H9 (cell line): ENCODE data around the gene FAM180B. TPM values are rescaled to one million over a fixed set of nuclear protein-coding genes. Genes with fewer than 3 reads are reported as not detected.

ENCODE experiments used
- DNase-seq: peaks from one replicate; pipeline ENCODE4 v3.0.0-alpha.2; 2017
- H2AFZ ChIP-seq: one replicate; pipeline ENCODE4 v1.6.1; 2013; ENCODE audit warnings: mild to moderate bottlenecking, low read length, control low read depth, moderate library complexity
- H2AK5ac ChIP-seq: 2 replicates; pipeline ENCODE4 v1.6.1; 2013; ENCODE audit warnings: low read length, control low read depth, mixed read lengths; ENCODE audit not compliant: insufficient read length
- H2BK120ac ChIP-seq: one replicate; pipeline ENCODE4 v1.6.1; 2013; ENCODE audit warnings: low read depth, mild to moderate bottlenecking, low read length, control low read depth, inconsistent platforms; ENCODE audit not compliant: poor library complexity, severe bottlenecking
- H2BK12ac ChIP-seq: 2 replicates; pipeline ENCODE4 v1.6.1; 2013; ENCODE audit warnings: low read length, control low read depth, mixed read lengths, low read depth; ENCODE audit not compliant: insufficient read length
- H2BK15ac ChIP-seq: 2 replicates; pipeline ENCODE4 v1.6.1; 2013; ENCODE audit warnings: low read depth, low read length, control low read depth
- H2BK20ac ChIP-seq: one replicate; pipeline ENCODE4 v1.6.1; 2013; ENCODE audit warnings: low read depth, mild to moderate bottlenecking, low read length, control low read depth, inconsistent platforms; ENCODE audit not compliant: poor library complexity, severe bottlenecking
- H2BK5ac ChIP-seq: 2 replicates; pipeline ENCODE4 v1.6.1; 2013; ENCODE audit warnings: low read length, control low read depth, mixed read lengths; ENCODE audit not compliant: insufficient read length
- H3K14ac ChIP-seq: 2 replicates; pipeline ENCODE4 v1.6.1; 2013; ENCODE audit warnings: low read length, control low read depth; ENCODE audit not compliant: insufficient read depth
- H3K18ac ChIP-seq: 2 replicates; pipeline ENCODE4 v1.6.1; 2013; ENCODE audit warnings: low read depth, mild to moderate bottlenecking, mixed read lengths, low read length, control low read depth; ENCODE audit not compliant: insufficient read length
- H3K23ac ChIP-seq: 2 replicates; pipeline ENCODE4 v1.6.1; 2013; ENCODE audit warnings: low read length, control low read depth, mixed read lengths, low read depth; ENCODE audit not compliant: insufficient read length
- H3K23me2 ChIP-seq: 2 replicates; pipeline ENCODE4 v1.6.1; 2013; ENCODE audit warnings: low read depth, mild to moderate bottlenecking, mixed read lengths, low read length, control low read depth; ENCODE audit not compliant: insufficient read length, poor library complexity, severe bottlenecking
- H3K27ac ChIP-seq: 2 replicates; pipeline ENCODE4 v1.5.1; 2013; ENCODE audit warnings: low read length, control low read depth, mixed read lengths, low read depth; ENCODE audit not compliant: insufficient read length
- H3K27me3 ChIP-seq: 2 replicates; pipeline ENCODE4 v1.6.1; 2013; ENCODE audit warnings: low read length, control low read depth, inconsistent platforms; ENCODE audit not compliant: insufficient read depth
- H3K4ac ChIP-seq: 2 replicates; pipeline ENCODE4 v1.6.1; 2013; ENCODE audit warnings: low read depth, mild to moderate bottlenecking, control low read depth, inconsistent platforms, low read length, moderate library complexity
- H3K4me1 ChIP-seq: 2 replicates; pipeline ENCODE4 v1.6.1; 2013; ENCODE audit warnings: low read length, control low read depth, inconsistent platforms; ENCODE audit not compliant: insufficient read depth
- H3K4me2 ChIP-seq: 2 replicates; pipeline ENCODE4 v1.6.1; 2013; ENCODE audit warnings: low read length, control low read depth, mixed read lengths; ENCODE audit not compliant: insufficient read length, insufficient read depth
- H3K56ac ChIP-seq: 2 replicates; pipeline ENCODE4 v1.6.1; 2013; ENCODE audit warnings: low read depth, mild to moderate bottlenecking, mixed read lengths, low read length, control low read depth; ENCODE audit not compliant: insufficient read length
- H3K79me1 ChIP-seq: 2 replicates; pipeline ENCODE4 v1.6.1; 2013; ENCODE audit warnings: low read depth, mild to moderate bottlenecking, moderate library complexity, low read length, control low read depth, inconsistent platforms; ENCODE audit not compliant: insufficient read depth, poor library complexity, severe bottlenecking
- H3K79me2 ChIP-seq: 2 replicates; pipeline ENCODE4 v1.6.1; 2013; ENCODE audit warnings: low read length, control low read depth, inconsistent platforms; ENCODE audit not compliant: insufficient read depth
- H3K9ac ChIP-seq: 2 replicates; pipeline ENCODE4 v1.6.1; 2013; ENCODE audit warnings: low read length, control low read depth, mixed read lengths; ENCODE audit not compliant: insufficient read length; ENCODE audit errors: extremely low read depth
- H3K9me3 ChIP-seq: one replicate; pipeline ENCODE4 v1.6.1; 2013; ENCODE audit warnings: low read depth, low read length, inconsistent platforms; ENCODE audit not compliant: control insufficient read depth
- H3T11ph ChIP-seq: one replicate; pipeline ENCODE4 v1.6.1; 2013; ENCODE audit warnings: mild to moderate bottlenecking, low read length, control low read depth, inconsistent platforms
- H4K20me1 ChIP-seq: one replicate; pipeline ENCODE4 v1.6.1; 2013; ENCODE audit not compliant: control insufficient read depth, insufficient read length, insufficient read depth
- H4K5ac ChIP-seq: 2 replicates; pipeline ENCODE4 v1.6.1; 2013; ENCODE audit warnings: low read depth, mild to moderate bottlenecking, mixed read lengths, low read length, control low read depth; ENCODE audit not compliant: insufficient read length
- H4K8ac ChIP-seq: replicated peaks from 2 replicates; pipeline ENCODE4 v1.6.1; 2013; ENCODE audit warnings: low read length, control low read depth, mixed read lengths, low read depth; ENCODE audit not compliant: insufficient read length
- H4K91ac ChIP-seq: 2 replicates; pipeline ENCODE4 v1.6.1; 2013; ENCODE audit warnings: low read depth, mild to moderate bottlenecking, moderate library complexity, mixed read lengths, low read length, control low read depth; ENCODE audit not compliant: insufficient read length
- H3K27ac Mint-ChIP-seq, 3 experiments: 2 replicates in 2 of 3; 3 replicates in 1 of 3; pipeline ENCODE4 v1.8.0; 2020 to 2021; ENCODE audit warnings: mixed read lengths in 3 of 3, mild to moderate bottlenecking in 1 of 3, moderate library complexity in 1 of 3
- H3K27me3 Mint-ChIP-seq: 2 replicates; pipeline ENCODE4 v1.8.0; 2021; ENCODE audit warnings: low read depth, mild to moderate bottlenecking, moderate library complexity, mixed read lengths
- H3K36me3 Mint-ChIP-seq, 3 experiments: 2 replicates in 2 of 3; 3 replicates in 1 of 3; pipeline ENCODE4 v1.8.0; 2020 to 2021; ENCODE audit warnings: low read depth in 3 of 3, mixed read lengths in 3 of 3; ENCODE audit not compliant: insufficient read depth in 1 of 3
- H3K4me1 Mint-ChIP-seq, 2 experiments: 2 replicates each; pipeline ENCODE4 v1.8.0; 2020; ENCODE audit warnings: mixed read lengths in 2 of 2
- H3K4me3 Mint-ChIP-seq, 2 experiments: 2 replicates in 1 of 2; 3 replicates in 1 of 2; pipeline ENCODE4 v1.8.0; 2020 to 2021; ENCODE audit warnings: mild to moderate bottlenecking in 2 of 2, mixed read lengths in 2 of 2, moderate library complexity in 1 of 2
- H3K9me3 Mint-ChIP-seq, 2 experiments: 2 replicates in 1 of 2; 3 replicates in 1 of 2; pipeline ENCODE4 v1.8.0; 2020; ENCODE audit warnings: mild to moderate bottlenecking in 2 of 2, mixed read lengths in 2 of 2, moderate library complexity in 1 of 2
- CTCF ChIP-seq: fragments of 200-600 bp; sonication (generic); conservative IDR thresholded peaks from 3 replicates; pipeline ENCODE4 v1.8.0; 2021; ENCODE audit warnings: antibody characterized with exemption, mild to moderate bottlenecking
- WGBS: extraction: QIAGEN DNeasy Blood & Tissue Kit; methylation state at CpG from one replicate; pipeline ENCODE4 v1.1.7; 2013; ENCODE audit warnings: missing lambda C conversion rate, low lambda C conversion rate, mixed read lengths; ENCODE audit not compliant: insufficient read length; ENCODE audit errors: extremely low coverage; 5-methylcytosine and 5-hydroxymethylcytosine counted together
- total RNA-seq: library from RNA; stranded (reverse); gene quantifications from 2 replicates; pipeline ENCODE4 v1.2.1, GENCODE V29; 2021

The FAM180B gene
- total RNA-seq, 1 experiment from 2014 or later, result 0.37 TPM

DNA sequence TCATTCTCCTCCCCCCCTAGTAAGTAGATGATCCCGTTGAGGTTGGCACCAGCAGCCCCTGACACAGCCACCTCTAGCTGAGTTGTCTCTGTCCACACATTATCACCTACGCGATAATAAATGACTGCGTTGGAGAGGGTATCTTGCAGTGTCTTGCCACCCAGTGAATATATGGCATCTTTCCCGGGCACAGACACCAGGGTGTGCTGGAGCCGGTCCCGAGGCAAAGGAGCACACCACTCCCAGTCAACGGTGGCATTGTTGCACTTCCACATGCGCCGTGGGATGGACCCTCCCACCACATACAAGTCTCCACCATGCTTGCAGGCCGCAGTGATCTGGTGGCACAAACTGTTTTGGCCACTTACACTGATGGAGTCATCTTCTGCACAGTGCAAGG lies 13.2 kb upstream of the FAM180B start:
- TF ChIP-seq CTCF, result no peak
- Histone ChIP-seq H4K8ac (no peak overlapping the region), H2BK20ac (no peak overlapping the region), H2AFZ (no peak overlapping the region), H4K91ac (no peak overlapping the region), H2AK5ac (no peak overlapping the region), H3K79me1 (peaks cover under 1% of the 10 kb centered on the region), H3K79me2 (no peaks in the 10 kb centered on the region; the same call in 1 of the 2 replicates), H3K9ac (no peak overlapping the region), H3K18ac (no peak overlapping the region), H3K27ac (no peak overlapping the region), H3K4me2 (no peak overlapping the region), H2BK12ac (no peak overlapping the region), H2BK5ac (no peak overlapping the region), H2BK15ac (no peak overlapping the region), H2BK120ac (no peak overlapping the region), H3T11ph (no peak overlapping the region), H3K27me3 (no peaks in the 10 kb centered on the region), H3K23me2 (no peaks in the 10 kb centered on the region), H3K9me3 (no peaks in the 10 kb centered on the region), H4K5ac (no peak overlapping the region), H3K14ac (no peak overlapping the region), H3K4me1 (peaks cover 5% of the 10 kb centered on the region; the same call in 1 of the 2 replicates), H4K20me1 (no peaks in the 10 kb centered on the region), H3K4ac (no peak overlapping the region), H3K23ac (no peak overlapping the region), H3K56ac (no peak overlapping the region)
- H3K4me3 Mint-ChIP-seq, result no peak overlapping the region
- H3K4me1 Mint-ChIP-seq, result peaks cover 10 to 13% of the 10 kb centered on the region in 2 experiments
- peaks cover 21 to 85% (median 77%) of the 10 kb centered on the region in 3 experiments for H3K36me3 Mint-ChIP-seq
- H3K27ac Mint-ChIP-seq, result no peak overlapping the region
- H3K27me3 Mint-ChIP-seq, result no peaks in the 10 kb centered on the region
- H3K9me3 Mint-ChIP-seq, result no peaks in the 10 kb centered on the region
- WGBS, result no CpG with 5 or more reads among the region's 11 CpGs
- no peak for DNase-seq
